GM12892 (cell line): ENCODE measurements around the gene COL18A1.

Experiments
- POLR2A ChIP-seq: IDR thresholded peaks from 2 replicates; pipeline ENCODE4 v1.6.1; 2011; ENCODE audit warnings: low read depth, low read length, control low read depth
- TAF1 ChIP-seq: IDR thresholded peaks from 2 replicates; pipeline ENCODE4 v1.6.1; 2011; ENCODE audit warnings: low read depth, mild to moderate bottlenecking, control low read depth, low read length, borderline replicate concordance

DNA sequence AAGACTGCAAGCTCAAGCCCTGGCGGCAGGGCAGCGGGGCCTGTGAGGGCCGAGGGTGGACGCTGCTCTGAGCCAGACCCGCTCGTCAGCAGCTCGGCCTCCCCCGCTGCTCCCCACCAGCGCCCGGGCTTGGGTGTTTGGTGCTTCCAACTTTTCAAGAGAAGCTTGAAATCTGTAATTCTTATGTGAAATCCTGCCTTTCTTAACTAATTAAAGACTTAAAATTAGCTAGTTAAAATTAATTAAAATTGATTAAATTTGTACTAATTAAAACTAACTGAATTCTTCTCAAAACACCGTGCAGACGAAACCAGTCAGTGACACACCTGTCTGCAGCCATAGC is 151.3 kb downstream of the COL18A1 start:
- TF ChIP-seq TAF1 = no peak
- no peak for TF ChIP-seq POLR2A
